Testis (tissue), 3 donors: ENCODE results near the gene GABRA1. TPM values are rescaled to one million over a fixed set of nuclear protein-coding genes. Genes with fewer than 3 reads are reported as not detected.

Source experiments
- DNase-seq: peaks from one replicate; pipeline ENCODE4 v3.0.0-alpha.2; 2019
- H3K27ac ChIP-seq, 2 donors: fragments of 200-600 bp; sonication (generic); one replicate each; pipeline ENCODE4 v1.5.1; 2019
- H3K27me3 ChIP-seq: fragments of 200-600 bp; sonication (generic); one replicate; pipeline ENCODE4 v1.5.1; 2019
- H3K36me3 ChIP-seq: fragments of 200-600 bp; sonication (generic); one replicate; pipeline ENCODE4 v1.5.1; 2017; ENCODE audit warnings: low read depth; ENCODE audit errors: missing control alignments
- H3K4me1 ChIP-seq: fragments of 200-600 bp; sonication (generic); one replicate; pipeline ENCODE4 v1.5.1; 2019
- H3K4me3 ChIP-seq, 2 donors: fragments of 200-600 bp; sonication (generic); one replicate each; pipeline ENCODE4 v1.5.1; 2017 to 2019
- H3K9me3 ChIP-seq: fragments of 200-600 bp; sonication (generic); one replicate; pipeline ENCODE4 v1.5.1; 2017
- POLR2A ChIP-seq: fragments of 450-650 bp; IDR thresholded peaks from one replicate; pipeline ENCODE4 v1.6.1; 2017; ENCODE audit warnings: antibody characterized with exemption, mild to moderate bottlenecking, moderate library complexity
- WGBS, 2 donors: methylation state at CpG; one replicate each; pipeline ENCODE4 v1.1.5; 2018; 5-methylcytosine and 5-hydroxymethylcytosine counted together
- intact Hi-C: fragments of 100-400 bp; cut with DNase I; formaldehyde crosslinking; loops from one replicate; pipeline ENCODE4 v1.15.1; 2023; ENCODE audit warnings: low total_unique reads
- polyA plus RNA-seq: library from polyadenylated mRNA; stranded (reverse); fragments of 350-450 nt; fragmentation: Illumina TruSeq; extraction: RNeasy Lipid Tissue Mini Kit (QIAGEN cat#74804); gene quantifications from one replicate; pipeline ENCODE4 v1.2.3, GENCODE V29; 2014; ENCODE audit warnings: low read depth, low replicate concordance; ENCODE audit not compliant: insufficient read depth
- total RNA-seq, 2 donors: library from RNA; depleted of rRNA; stranded (reverse); fragments of >200 nt; gene quantifications; one replicate each; pipeline ENCODE4 v1.2.3, GENCODE V29; 2016
- TF ChIP-seq, protein P1 (sequence below), 3 experiments: fragments of 450-650 bp in 2 of 3; fragments of 200-600 bp in 1 of 3; sonication (generic) in 1 of 3; IDR thresholded peaks; one replicate each; pipeline ENCODE4 v1.5.1; 2016 to 2019; ENCODE audit warnings: antibody characterized with exemption in 3 of 3, mild to moderate bottlenecking in 2 of 3, moderate library complexity in 1 of 3

The GABRA1 gene
- total and polyA plus RNA-seq, 3 donors from 2014 or later, result 0.12 TPM; not detected in 2

DNA sequence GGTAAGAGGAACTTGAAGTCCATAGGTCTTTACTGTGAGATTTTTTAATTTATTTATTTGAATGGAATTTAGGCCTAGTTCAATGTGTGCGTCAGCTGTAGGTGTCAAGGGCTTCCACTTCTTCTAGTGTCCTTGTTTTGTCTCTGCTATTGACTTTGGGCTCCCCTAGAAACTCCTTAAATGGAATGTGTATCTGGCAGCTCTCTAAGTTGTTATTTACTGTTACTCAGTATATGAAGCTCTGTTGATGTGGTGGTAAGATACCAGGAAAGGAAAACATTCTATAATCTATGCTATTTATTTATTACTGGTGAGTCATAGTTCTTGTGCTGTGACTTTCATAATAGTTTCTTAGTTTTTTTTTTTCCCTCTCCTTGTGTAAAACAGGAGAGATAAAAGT is 97.1 kb downstream of the GABRA1 start:
- TF ChIP-seq POLR2A, result no peak
- TF ChIP-seq, protein P1, sequence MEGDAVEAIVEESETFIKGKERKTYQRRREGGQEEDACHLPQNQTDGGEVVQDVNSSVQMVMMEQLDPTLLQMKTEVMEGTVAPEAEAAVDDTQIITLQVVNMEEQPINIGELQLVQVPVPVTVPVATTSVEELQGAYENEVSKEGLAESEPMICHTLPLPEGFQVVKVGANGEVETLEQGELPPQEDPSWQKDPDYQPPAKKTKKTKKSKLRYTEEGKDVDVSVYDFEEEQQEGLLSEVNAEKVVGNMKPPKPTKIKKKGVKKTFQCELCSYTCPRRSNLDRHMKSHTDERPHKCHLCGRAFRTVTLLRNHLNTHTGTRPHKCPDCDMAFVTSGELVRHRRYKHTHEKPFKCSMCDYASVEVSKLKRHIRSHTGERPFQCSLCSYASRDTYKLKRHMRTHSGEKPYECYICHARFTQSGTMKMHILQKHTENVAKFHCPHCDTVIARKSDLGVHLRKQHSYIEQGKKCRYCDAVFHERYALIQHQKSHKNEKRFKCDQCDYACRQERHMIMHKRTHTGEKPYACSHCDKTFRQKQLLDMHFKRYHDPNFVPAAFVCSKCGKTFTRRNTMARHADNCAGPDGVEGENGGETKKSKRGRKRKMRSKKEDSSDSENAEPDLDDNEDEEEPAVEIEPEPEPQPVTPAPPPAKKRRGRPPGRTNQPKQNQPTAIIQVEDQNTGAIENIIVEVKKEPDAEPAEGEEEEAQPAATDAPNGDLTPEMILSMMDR (IDR thresholded peaks at IDR 0.05), result no peak
- intact Hi-C loops, result no loop called here
- Histone ChIP-seq H3K27me3 (no peaks in the 10 kb centered on the region), H3K4me3 (no peak overlapping the region), H3K36me3 (no peaks in the 10 kb centered on the region), H3K9me3 (no peaks in the 10 kb centered on the region), H3K4me1 (no peaks in the 10 kb centered on the region), H3K27ac (no peak overlapping the region)
- WGBS, 2 donors, result 92 to 93% methylated on average over 1 of the region's 1 CpG
- no peak for DNase-seq

DNA sequence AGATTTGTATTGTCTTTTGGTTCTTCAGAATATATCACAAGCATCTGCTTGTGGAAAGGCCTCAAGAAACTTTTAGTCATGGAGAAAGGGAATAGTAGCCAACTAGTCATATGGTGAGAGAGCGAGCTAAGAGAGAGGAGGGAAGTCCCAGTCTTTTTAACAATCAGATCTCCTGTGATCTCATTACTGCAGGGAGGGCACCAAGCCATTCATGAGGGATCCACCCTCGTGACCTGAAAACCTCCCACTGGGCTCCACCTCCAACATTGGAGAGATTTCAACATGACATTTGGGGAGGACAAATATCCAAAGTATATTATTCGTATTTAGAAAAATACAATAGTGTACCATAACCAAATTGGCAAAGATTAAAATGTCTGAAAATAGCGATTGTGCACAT is 99.0 kb downstream of the GABRA1 start:
- TF ChIP-seq, protein P1 (IDR thresholded peaks at IDR 0.05), result no peak
- TF ChIP-seq POLR2A, result no peak
- WGBS, 2 donors, result 80 to 81% methylated on average over 4 of the region's 4 CpGs
- Histone ChIP-seq H3K27me3 (no peaks in the 10 kb centered on the region), H3K4me1 (no peaks in the 10 kb centered on the region), H3K36me3 (no peaks in the 10 kb centered on the region), H3K9me3 (no peaks in the 10 kb centered on the region), H3K27ac (no peak overlapping the region), H3K4me3 (no peak overlapping the region)
- intact Hi-C loops, result no loop called here
- DNase-seq, result no peak

Other genes starting within 250 kb of the GABRA1 start
- 1 to 10 TPM; 1.1 to 6.2 TPM for gene GABRA6, start 162.4 kb upstream of the GABRA1 start, total RNA-seq
- 0.49 TPM for gene GABRA6, start 162.4 kb upstream of the GABRA1 start, polyA plus RNA-seq
- gene GABRG2, start 219.7 kb downstream of the GABRA1 start, total RNA-seq, result 1 to 10 TPM in 1 of 2 donors, under 1 TPM in 1; 0.81 to 2.0 TPM
- 0.41 TPM for gene GABRG2, start 219.7 kb downstream of the GABRA1 start, polyA plus RNA-seq